Measurements from ENCODE around the gene NID2. TPM values are rescaled to one million over a fixed set of nuclear protein-coding genes. Genes with fewer than 3 reads are reported as not detected.
A peak's percentile ranks its signal among the peaks of the same experiment; 100 is the strongest.

The NID2 gene
- total RNA-seq = 125 TPM

GRCh38 chr14:52068615-52069306 lies at the start of gene NID2:
Gene NID2 (minus strand): TSS chr14:52069059. CDS start chr14:52068994, 65 bp downstream.
- intact Hi-C loops (cut with DNase I) = no loop called here
- DNase-seq (ENCODE audit: low spot score) (peak; percentile 94), ATAC-seq (peak; percentile 95)

GRCh38 chr14:52117111-52117832 lies 48.4 kb upstream of the NID2 start:
- intact Hi-C loops (cut with DNase I) = no loop called here
- no peak for DNase-seq (ENCODE audit: low spot score)
- peak; percentile 55 for ATAC-seq

- DNase-seq (ENCODE audit: low spot score) (no peak), ATAC-seq (no peak)
- intact Hi-C loops (cut with DNase I) = no loop called here
Observed at GRCh38 chr14:52115286-52115685, 46.4 kb upstream of the NID2 start.

GRCh38 chr14:52112336-52113018 lies 43.6 kb upstream of the NID2 start:
- no peak for ATAC-seq
- no peak for DNase-seq (ENCODE audit: low spot score)
- intact Hi-C loops (cut with DNase I) = no loop called here

GRCh38 chr14:52111583-52111982 lies 42.7 kb upstream of the NID2 start:
- intact Hi-C loops (cut with DNase I) = no loop called here
- no peak for ATAC-seq
- DNase-seq (ENCODE audit: low spot score) = no peak

- intact Hi-C loops (cut with DNase I) = no loop called here
- DNase-seq (ENCODE audit: low spot score) (no peak), ATAC-seq (no peak)
Observed at GRCh38 chr14:52110441-52111086, 41.7 kb upstream of the NID2 start.

GRCh38 chr14:52108823-52109222 lies 40.0 kb upstream of the NID2 start:
- DNase-seq (ENCODE audit: low spot score) = no peak
- no peak for ATAC-seq
- intact Hi-C loops (cut with DNase I) = no loop called here

- DNase-seq (ENCODE audit: low spot score) (no peak), ATAC-seq (peak; percentile 71)
- intact Hi-C loops (cut with DNase I) = no loop called here
Observed at GRCh38 chr14:52106840-52107239, 38.0 kb upstream of the NID2 start.

- ATAC-seq = no peak
- intact Hi-C loops (cut with DNase I) = no loop called here
Observed at GRCh38 chr14:52103416-52103815, 34.6 kb upstream of the NID2 start.

GRCh38 chr14:52095794-52096193 lies 26.9 kb upstream of the NID2 start:
- no peak for ATAC-seq
- no peak for DNase-seq (ENCODE audit: low spot score)
- intact Hi-C loops (cut with DNase I) = no loop called here

More at GRCh38 chr14:52103416-52103815, 34.6 kb upstream of the NID2 start:
- DNase-seq (ENCODE audit: low spot score) = no peak

GRCh38 chr14:52095336-52095735 lies 26.5 kb upstream of the NID2 start:
- ATAC-seq (no peak), DNase-seq (ENCODE audit: low spot score) (no peak)
- intact Hi-C loops (cut with DNase I) = no loop called here

- ATAC-seq (no peak), DNase-seq (ENCODE audit: low spot score) (no peak)
- intact Hi-C loops (cut with DNase I) = no loop called here
Observed at GRCh38 chr14:52094546-52095271, 25.9 kb upstream of the NID2 start.

GRCh38 chr14:52091928-52092327 lies 23.1 kb upstream of the NID2 start:
- intact Hi-C loops (cut with DNase I) = no loop called here
- ATAC-seq (no peak), DNase-seq (ENCODE audit: low spot score) (no peak)

- no peak for DNase-seq (ENCODE audit: low spot score)
- no peak for ATAC-seq
- intact Hi-C loops (cut with DNase I) = no loop called here
Observed at GRCh38 chr14:52090936-52091335, 22.1 kb upstream of the NID2 start.

GRCh38 chr14:52089218-52089617 lies 20.4 kb upstream of the NID2 start:
- intact Hi-C loops (cut with DNase I) = no loop called here
- peak; percentile 69 for ATAC-seq
- no peak for DNase-seq (ENCODE audit: low spot score)

- intact Hi-C loops (cut with DNase I) = no loop called here
- no peak for DNase-seq (ENCODE audit: low spot score)
- no peak for ATAC-seq
Observed at GRCh38 chr14:52086711-52087110, 17.9 kb upstream of the NID2 start.

GRCh38 chr14:52082903-52083302 lies 14.0 kb upstream of the NID2 start:
- ATAC-seq = no peak
- intact Hi-C loops (cut with DNase I) = no loop called here
- DNase-seq (ENCODE audit: low spot score) = no peak

GRCh38 chr14:52081964-52082363 lies 13.1 kb upstream of the NID2 start:
- intact Hi-C loops (cut with DNase I) = no loop called here
- ATAC-seq (no peak), DNase-seq (ENCODE audit: low spot score) (no peak)
